Activated T-helper 1 cell treated with anti-CD3 and anti-CD28 coated beads, Interleukin-2, amount 50 U/mL, for 16 hours (primary cell): ENCODE measurements around the gene PDZD7.
"Not testable (repeated sequence)": the region's sequence is repeated elsewhere in the genome, so short reads cannot be mapped to it uniquely, and the experiment has no call there.

ENCODE experiments used
- DNase-seq, 2 donors: peaks; one replicate each; pipeline ENCODE4 v3.0.0-alpha.2; 2020; ENCODE audit warnings: low read depth in 1 of 2, low spot score in 1 of 2

The PDZD7 gene

GRCh38 chr10:100985336-100985735, 45.6 kb downstream of the PDZD7 start:
- no peak for DNase-seq

- no peak for DNase-seq
Measured at GRCh38 chr10:100984672-100985177, 46.2 kb downstream of the PDZD7 start.

GRCh38 chr10:100983868-100984671, 46.9 kb downstream of the PDZD7 start:
- no peak for DNase-seq

- DNase-seq, result no peak
Measured at GRCh38 chr10:100982916-100983830, 47.8 kb downstream of the PDZD7 start.

GRCh38 chr10:100981178-100981772, 49.7 kb downstream of the PDZD7 start:
- no peak for DNase-seq

- DNase-seq, result no peak
Measured at GRCh38 chr10:100980711-100981110, 50.2 kb downstream of the PDZD7 start.

- no peak for DNase-seq
Measured at GRCh38 chr10:100980311-100980710, 50.6 kb downstream of the PDZD7 start.

GRCh38 chr10:100979791-100980272, 51.1 kb downstream of the PDZD7 start:
- no peak for DNase-seq

GRCh38 chr10:100978901-100979195, 52.1 kb downstream of the PDZD7 start:
- DNase-seq, result no peak

- no peak for DNase-seq
Measured at GRCh38 chr10:100978121-100978900, 52.6 kb downstream of the PDZD7 start.

- DNase-seq, result no peak
Measured at GRCh38 chr10:100977436-100977835, 53.5 kb downstream of the PDZD7 start.

GRCh38 chr10:100976906-100977305, 54.0 kb downstream of the PDZD7 start:
- no peak for DNase-seq

GRCh38 chr10:100975397-100975796, 55.5 kb downstream of the PDZD7 start:
- not testable (repeated sequence) for DNase-seq

GRCh38 chr10:100972904-100973535, 57.9 kb downstream of the PDZD7 start:
- DNase-seq, result no peak

GRCh38 chr10:100972115-100972903, 58.6 kb downstream of the PDZD7 start:
- no peak for DNase-seq

GRCh38 chr10:100970914-100971811, 59.8 kb downstream of the PDZD7 start:
- no peak for DNase-seq

GRCh38 chr10:100970076-100970913, 60.6 kb downstream of the PDZD7 start:
- DNase-seq, result no peak
